Stimulated activated CD8-positive, alpha-beta memory T cell treated with anti-CD3 and anti-CD28 coated beads, Interleukin-7, amount 100 ng/mL, for 48 hours (primary cell): ENCODE results near the gene STK39.
"Not testable (repeated sequence)": the region's sequence is repeated elsewhere in the genome, so short reads cannot be mapped to it uniquely, and the experiment has no call there.

Experiments
- DNase-seq, 2 donors: peaks; one replicate each; pipeline ENCODE4 v3.0.0-alpha.2; 2020; ENCODE audit warnings: low read depth in 1 of 2; ENCODE audit errors: extremely low read depth in 1 of 2

STK39 gene

DNA sequence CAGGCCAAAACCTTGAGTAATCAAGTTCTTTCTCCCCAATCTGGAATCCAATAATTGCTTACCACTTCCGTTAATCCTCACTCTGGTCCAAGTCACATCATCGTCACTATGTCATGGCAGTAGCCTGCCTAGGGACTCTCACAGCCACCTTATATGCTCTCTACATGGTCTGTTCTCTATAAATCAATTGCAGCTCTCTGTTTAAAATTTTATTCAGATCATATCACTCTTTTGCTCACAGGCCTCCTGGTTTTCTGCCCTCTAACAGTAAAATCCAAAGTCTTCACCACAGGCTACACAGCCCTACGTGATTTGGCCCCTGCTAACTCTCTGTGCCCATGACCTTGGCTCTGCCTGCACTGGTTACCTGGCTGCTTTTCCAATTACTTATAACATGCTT, 188.7 kb downstream of the STK39 start:
- DNase-seq: no peak

- no peak for DNase-seq
Observed at GRCh38 chr2:168056242-168056787, 191.1 kb downstream of the STK39 start.

- DNase-seq: no peak
Observed at GRCh38 chr2:168054657-168055056, 192.7 kb downstream of the STK39 start.

GRCh38 chr2:168053676-168054075, 193.7 kb downstream of the STK39 start:
- DNase-seq: no peak

- DNase-seq: no peak
Observed at GRCh38 chr2:168052773-168053172, 194.6 kb downstream of the STK39 start.

DNA sequence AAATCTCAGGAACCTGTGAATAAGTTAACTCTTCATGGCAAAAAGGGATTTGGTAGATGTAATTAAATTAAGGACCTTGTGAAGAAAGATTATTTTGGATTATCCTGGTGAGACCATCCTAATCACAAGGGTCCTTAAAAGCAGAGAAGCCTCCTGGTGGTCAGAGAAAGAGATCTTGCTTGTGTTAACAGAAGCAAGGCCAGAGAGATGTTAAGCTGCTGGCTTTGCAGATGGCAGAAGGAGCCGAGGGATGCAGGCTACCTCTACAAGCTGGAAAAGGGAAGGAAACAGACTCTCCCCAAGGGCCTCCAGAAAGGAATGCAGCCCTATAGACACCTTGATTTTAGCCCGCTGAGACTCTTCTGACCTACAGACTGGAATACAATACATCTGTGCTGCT, 197.0 kb downstream of the STK39 start:
- DNase-seq: no peak

- DNase-seq: no peak
Observed at GRCh38 chr2:168049609-168050008, 197.8 kb downstream of the STK39 start.

DNA sequence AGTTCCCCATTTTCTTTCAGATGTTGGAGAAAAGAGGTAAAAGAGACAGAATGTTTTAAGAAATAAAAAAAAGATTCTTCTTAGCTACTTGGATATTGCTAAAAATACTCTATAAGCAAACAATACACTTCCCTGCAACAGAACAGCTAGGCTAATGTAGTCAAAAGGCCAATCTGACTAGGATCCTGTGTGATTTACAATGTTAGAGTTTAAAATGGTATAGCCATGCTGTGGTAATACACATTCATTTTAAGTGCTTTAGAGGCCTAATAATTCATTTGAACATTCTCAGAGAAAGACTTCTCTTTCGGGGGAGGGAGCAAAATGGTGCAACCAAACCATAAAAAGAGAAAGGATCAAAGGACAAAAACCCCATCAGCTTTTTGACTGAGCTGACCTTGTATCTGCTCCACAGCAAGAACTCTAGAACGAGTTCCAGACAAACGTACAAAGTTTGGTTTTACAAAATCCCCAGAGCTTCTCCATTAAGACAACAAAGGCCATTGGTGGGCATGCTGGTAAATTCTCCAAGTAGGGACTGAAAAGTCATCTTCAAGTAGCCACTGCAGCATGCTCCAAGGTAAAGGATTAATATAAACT, 200.2 kb downstream of the STK39 start:
- DNase-seq: no peak

- DNase-seq: no peak
Observed at GRCh38 chr2:168044579-168044978, 202.8 kb downstream of the STK39 start.

DNA sequence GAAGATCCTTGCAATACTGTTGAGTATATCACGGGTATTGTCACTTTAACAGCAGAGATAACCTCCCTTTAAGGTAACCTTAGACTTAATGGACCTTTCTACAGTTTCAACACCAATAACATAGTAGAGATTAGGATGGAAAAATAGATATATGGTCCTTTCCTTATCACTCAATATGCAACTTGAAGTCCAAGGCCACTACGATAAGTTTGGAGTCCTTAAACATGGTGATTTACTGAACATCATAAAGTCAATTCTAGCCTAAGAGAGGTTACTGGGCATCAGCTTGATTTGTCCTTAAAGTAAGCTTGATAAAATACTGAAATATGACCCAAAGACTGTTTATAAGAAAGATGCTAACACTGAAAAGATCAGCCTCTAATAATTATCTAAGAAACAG, 203.2 kb downstream of the STK39 start:
- no peak for DNase-seq

DNA sequence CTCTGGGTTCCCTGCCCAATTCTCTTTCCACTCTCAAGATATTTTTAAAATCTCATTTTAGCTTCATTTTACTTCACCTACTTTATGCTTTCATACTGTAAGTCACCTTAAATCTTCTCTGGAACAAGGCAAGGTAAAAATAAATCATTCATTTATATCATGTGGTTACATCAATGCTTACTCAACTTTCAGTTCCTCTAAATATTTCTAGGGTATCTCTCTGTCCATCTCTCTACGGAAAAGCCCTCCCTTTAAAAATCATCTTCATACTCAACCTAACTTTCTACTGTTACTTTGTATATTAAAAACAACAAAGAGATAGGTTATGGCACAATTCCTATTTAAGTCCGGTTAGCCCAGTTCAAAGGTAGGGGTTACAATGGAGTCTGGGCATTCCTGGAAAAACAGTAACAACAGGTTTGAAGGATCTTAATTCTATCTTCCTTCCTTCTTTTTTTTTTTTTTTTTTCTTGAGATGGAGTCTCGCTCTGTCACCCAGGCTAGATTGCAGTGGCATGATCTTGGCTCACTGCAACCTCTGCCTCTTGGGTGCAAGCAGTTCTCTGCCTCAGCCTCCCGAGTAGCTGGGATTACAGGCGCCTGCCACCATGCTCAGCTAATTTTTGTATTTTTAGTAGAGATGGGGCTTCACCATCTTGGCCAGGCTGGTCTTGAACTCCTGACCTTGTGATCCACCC, 205.1 kb downstream of the STK39 start:
- not testable (repeated sequence) for DNase-seq

DNA sequence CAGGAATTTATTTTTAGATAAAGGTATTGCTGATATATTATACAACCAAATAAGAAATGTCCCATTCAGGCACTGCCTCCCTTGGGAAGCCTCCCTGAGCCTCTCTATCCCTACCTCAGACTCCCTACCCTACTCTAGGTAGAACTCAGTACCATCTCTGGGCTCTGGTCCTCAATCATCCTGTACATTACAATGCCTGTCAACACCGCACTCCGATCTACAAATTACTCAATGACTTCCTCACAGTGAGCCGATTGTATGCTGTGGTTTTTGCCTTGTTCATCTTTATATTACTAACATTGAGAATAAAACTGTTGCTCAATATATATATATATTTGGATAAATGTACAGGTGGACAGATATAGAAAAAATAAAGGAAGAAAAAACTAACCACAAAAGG, 207.5 kb downstream of the STK39 start:
- DNase-seq: no peak

DNA sequence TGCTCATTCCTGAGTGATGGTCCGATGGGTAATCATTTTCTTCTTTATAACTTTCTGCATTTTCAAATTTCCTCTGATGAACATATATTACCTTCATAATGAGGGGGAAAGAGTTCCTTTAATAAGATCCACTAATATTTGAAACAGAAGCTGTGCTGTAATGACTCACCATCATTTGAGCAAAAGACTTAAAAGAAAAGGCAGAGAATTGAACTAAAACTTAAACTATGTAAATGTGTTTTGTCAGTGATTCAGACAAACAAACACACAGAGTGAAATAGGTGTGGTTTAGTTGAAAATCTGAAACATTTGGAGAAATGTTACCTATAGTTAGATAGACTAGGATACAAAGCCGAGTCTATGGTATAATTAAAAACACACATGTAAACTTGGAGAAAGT, 209.6 kb downstream of the STK39 start:
- no peak for DNase-seq

DNA sequence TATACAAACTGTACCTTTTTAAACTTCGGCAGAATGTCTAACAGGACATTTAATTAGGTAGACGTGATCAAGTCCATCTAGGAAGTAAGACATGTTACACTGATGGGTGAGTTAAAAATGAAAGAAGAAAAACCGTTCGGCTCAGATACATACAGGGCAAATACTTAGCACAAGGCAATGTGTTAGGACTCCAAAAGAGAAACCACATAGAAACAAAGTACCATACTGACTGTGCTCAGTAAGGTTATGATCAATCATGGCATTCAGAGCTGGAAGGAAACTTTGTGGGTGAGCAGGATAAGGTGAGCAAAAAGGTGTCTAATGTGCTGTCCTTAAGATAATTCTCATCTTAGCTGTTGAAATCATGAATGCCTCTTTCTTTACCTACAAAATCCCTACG, 211.9 kb downstream of the STK39 start:
- DNase-seq: no peak

DNA sequence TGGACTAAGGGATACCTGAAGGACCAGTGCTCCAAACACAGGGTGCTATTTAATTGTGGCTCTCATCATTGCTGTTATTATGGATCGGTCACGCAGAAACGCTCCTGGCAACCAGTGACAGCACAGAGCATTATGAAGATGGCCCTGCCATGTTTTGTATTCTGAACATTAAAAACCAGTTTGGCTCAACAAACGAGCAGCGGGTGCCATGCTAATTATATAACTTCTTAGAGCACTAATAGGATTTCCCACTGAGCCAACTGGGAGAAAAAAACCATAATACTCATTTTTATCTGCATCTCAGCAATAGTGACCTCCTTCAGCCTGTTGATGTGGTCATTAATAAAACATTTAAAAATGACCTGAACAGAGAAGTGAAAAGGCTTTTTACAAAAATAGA, 212.8 kb downstream of the STK39 start:
- no peak for DNase-seq

DNA sequence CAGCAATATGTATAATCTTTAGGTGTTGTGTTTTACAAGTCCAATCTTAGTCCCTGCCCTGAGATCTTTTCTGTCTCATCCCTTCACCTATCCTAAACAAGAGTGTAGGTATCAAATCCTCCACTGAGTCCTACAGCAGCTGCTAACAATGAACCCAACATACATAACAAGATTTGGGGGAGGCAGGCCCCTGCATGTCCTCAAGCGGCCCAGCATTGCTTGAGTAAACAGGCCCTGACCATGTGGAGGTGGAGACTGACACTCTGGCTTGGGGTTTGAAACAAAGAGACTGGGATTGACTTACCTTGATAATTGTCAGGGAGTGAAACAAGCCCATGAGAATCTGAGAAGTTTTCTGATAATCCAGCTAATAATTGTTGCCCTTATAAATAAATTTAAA, 213.4 kb downstream of the STK39 start:
- DNase-seq: no peak

DNA sequence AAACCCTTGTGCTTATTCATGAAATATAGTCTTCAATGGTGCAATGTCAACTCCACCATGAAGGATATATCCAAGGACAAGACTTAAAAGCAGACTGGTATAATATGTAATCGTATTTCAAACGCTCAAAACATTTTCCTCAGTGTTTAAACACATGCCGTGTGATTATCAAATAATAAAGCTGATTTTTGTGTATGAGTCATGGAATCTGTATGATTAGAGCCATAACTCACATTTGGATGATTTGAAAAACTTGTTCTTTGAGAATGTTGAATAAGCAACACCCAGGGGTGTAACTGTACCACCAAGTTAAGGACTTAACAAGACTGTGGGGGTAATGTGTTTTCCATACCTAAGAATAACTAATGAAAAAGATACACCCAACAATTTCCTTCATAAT, 215.3 kb downstream of the STK39 start:
- DNase-seq: no peak

DNA sequence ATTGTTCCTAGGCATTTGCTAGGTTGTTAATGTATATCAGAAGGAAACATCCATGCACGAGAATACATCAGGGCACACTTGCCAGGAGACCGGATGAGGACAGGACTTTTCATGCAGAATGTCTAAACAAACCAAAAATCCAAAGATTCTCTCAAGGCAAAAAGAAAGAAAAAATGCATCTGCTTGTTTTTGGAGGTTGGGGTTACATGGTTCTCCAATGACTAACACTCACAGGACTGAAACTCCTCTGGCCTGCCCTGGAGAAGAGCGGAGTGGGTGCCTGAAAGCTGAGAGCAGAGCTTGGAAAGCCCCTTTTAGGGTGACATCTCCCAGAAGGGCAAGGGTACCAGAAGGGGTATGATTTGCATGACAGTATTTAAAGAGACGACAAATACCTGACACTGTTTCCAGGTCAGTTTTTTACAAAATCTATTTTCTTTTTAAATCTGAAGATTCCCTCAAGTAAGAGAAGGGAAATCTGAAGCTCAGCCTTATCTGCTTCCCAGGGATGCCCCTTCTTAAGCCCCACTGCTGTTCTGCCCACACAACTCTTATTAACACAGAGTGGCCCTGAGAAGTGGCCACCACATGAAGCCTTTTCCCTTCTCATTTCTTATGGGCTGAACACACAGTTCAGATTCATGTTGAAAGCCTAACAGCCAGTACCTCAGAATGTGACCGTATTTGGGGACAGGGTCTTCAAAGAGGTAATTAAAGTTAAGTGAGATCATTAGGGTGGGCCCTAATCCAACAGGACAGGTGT, 216.4 kb downstream of the STK39 start:
- DNase-seq: peak in 1 of 2 donors; percentile 15

DNA sequence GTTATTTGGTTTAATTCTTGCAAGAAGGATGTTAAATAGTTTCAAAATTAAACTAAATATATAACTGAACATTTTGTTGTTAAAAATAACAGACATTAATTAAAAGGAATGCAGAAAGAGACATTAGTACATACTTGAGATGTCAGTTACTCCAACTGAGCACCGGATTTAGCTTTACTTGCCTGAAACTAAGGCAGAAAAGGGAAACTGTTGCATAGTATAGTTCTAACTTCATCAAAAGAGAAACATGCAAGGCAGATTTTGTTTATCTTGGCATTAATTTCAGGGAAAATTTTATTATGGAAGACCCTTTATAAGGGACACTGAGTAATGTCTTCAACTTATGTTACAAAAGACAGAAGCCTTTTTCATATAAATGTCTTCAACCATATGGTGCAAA, 218.3 kb downstream of the STK39 start:
- DNase-seq: no peak

DNA sequence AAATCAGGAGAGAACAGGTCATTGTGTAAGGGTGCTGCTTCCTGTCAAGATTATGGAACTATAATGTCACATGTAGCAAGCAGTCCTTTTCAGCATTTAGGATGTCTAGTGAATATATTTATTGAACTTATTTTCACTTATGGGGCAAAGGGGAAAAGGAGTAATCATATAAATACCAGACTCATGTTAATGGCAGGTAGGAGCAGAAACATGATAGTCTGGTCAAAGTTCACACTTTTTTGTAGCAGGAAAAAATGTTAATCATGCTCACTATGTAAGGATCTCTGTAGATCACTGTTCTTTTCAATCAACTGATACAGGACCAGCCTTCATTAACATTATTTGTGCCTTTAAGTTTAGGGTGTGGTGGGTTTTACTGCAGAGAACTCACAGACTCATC, 219.0 kb downstream of the STK39 start:
- DNase-seq: no peak

DNA sequence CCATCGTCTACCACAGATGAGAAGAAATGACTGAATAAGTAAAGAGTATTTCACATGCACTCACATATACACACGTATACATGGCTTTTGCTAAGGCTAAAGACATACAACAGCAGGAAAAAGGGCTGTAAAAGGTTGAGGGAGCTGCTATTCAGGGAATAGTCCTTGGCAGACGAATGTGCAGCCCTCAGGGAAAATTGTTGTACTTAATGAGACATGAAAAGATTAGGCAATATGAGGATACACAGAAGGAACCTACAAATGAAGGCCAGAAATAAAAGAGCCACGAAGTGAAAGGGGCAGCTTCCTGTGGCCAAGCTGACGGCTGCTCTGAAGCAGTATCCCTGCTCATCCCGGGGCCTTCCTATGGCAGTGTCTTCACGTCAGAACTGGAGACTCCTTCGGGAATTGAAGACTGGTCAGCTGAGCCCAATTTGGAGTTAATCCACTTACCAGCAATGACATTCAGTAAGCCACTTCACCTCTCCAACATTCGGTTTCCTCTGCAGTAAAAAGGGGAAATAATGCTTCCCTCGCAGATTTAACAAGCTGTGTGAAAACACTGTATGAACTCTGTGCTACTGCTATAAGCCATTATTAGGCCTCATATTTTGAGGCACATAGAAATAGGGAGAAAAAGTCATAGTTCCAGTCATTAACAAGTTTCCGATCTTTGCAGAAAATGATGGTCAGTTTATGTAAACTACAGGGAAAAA, 221.8 kb downstream of the STK39 start:
- DNase-seq: no peak
